WTC11 (cell line): ENCODE results near the gene XRCC4. TPM values are rescaled to one million over a fixed set of nuclear protein-coding genes. Genes with fewer than 3 reads are reported as not detected.

Experiments used
- ATAC-seq: fragments of 200-7000 bp; cut with Tn5 transposase; 2 replicates; pipeline ENCODE4 v1.10.0; 2021; ENCODE audit warnings: mild to moderate bottlenecking, moderate library complexity
- CTCF ChIA-PET: fragments of 300-600 bp; sonication (Branson Sonifier 250); formaldehyde crosslinking; loops from one replicate; lab custom pipeline; 2021; ENCODE audit warnings: antibody characterized with exemption; lab: Charles Lee
- POLR2A ChIA-PET: fragments of 350-600 bp; sonication (Branson Sonifier 250); formaldehyde crosslinking; loops from one replicate; lab custom pipeline; 2021; ENCODE audit warnings: antibody characterized with exemption; lab: Charles Lee
- DNase-seq: peaks from one replicate; pipeline ENCODE4 v3.0.0; 2021; ENCODE audit warnings: low spot score
- H3K27ac Mint-ChIP-seq: 2 replicates; pipeline ENCODE4 v1.8.0; 2021; ENCODE audit warnings: mixed read lengths
- H3K27me3 Mint-ChIP-seq: 2 replicates; pipeline ENCODE4 v1.8.0; 2021; ENCODE audit warnings: low read depth, mild to moderate bottlenecking, moderate library complexity, mixed read lengths
- H3K36me3 Mint-ChIP-seq: 2 replicates; pipeline ENCODE4 v1.8.0; 2021; ENCODE audit warnings: mixed read lengths
- H3K4me1 Mint-ChIP-seq: 2 replicates; pipeline ENCODE4 v1.8.0; 2022; ENCODE audit warnings: mixed read lengths
- H3K4me3 Mint-ChIP-seq: 2 replicates; pipeline ENCODE4 v1.8.0; 2021; ENCODE audit warnings: mild to moderate bottlenecking, moderate library complexity, mixed read lengths
- H3K9me3 Mint-ChIP-seq: 2 replicates; pipeline ENCODE4 v1.8.0; 2021; ENCODE audit warnings: mixed read lengths
- ARID4B ChIP-seq: sonication (generic); formaldehyde crosslinking; IDR thresholded peaks from 2 replicates; pipeline ENCODE4 v1.8.0; 2023; ENCODE audit warnings: missing genetic modification reagents, mild to moderate bottlenecking, borderline replicate concordance
- ETV6 ChIP-seq: sonication (generic); formaldehyde crosslinking; IDR thresholded peaks from 2 replicates; pipeline ENCODE4 v1.8.1; 2022; ENCODE audit warnings: mild to moderate bottlenecking, missing genetic modification reagents
- FOXP1 ChIP-seq: sonication (generic); formaldehyde crosslinking; IDR thresholded peaks from 2 replicates; pipeline ENCODE4 v1.8.0; 2022; ENCODE audit warnings: missing genetic modification reagents, mild to moderate bottlenecking, moderate library complexity, borderline replicate concordance
- FOXP4 ChIP-seq: sonication (generic); formaldehyde crosslinking; IDR thresholded peaks from 2 replicates; pipeline ENCODE4 v1.8.0; 2022; ENCODE audit warnings: mild to moderate bottlenecking, missing genetic modification reagents
- GRHL2 ChIP-seq: fragments of 250-450 bp; sonication (Bioruptor Pico); IDR thresholded peaks from 2 replicates; pipeline ENCODE4 v1.8.0; 2022; ENCODE audit warnings: mild to moderate bottlenecking, moderate library complexity; ENCODE audit not compliant: insufficient replicate concordance, severe bottlenecking
- HMGXB4 ChIP-seq: sonication (generic); formaldehyde crosslinking; IDR thresholded peaks from 2 replicates; pipeline ENCODE4 v1.8.1; 2023; ENCODE audit warnings: mild to moderate bottlenecking, moderate library complexity, missing genetic modification reagents
- KAT7 ChIP-seq: sonication (generic); formaldehyde crosslinking; IDR thresholded peaks from 2 replicates; pipeline ENCODE4 v1.8.1; 2023; ENCODE audit warnings: missing genetic modification reagents, mild to moderate bottlenecking, borderline replicate concordance
- MYBL2 ChIP-seq: sonication (generic); formaldehyde crosslinking; IDR thresholded peaks from 2 replicates; pipeline ENCODE4 v1.8.1; 2023; ENCODE audit warnings: mild to moderate bottlenecking, moderate library complexity, missing genetic modification reagents
- NFE2L1 ChIP-seq: sonication (generic); formaldehyde crosslinking; IDR thresholded peaks from 2 replicates; pipeline ENCODE4 v1.8.1; 2023; ENCODE audit warnings: missing genetic modification reagents
- RORB ChIP-seq: fragments of 250-450 bp; sonication (Bioruptor Pico); IDR thresholded peaks from 2 replicates; pipeline ENCODE4 v1.9.0; 2021; ENCODE audit warnings: mild to moderate bottlenecking
- SMAD4 ChIP-seq: sonication (generic); formaldehyde crosslinking; IDR thresholded peaks from 2 replicates; pipeline ENCODE4 v1.8.0; 2022; ENCODE audit warnings: mild to moderate bottlenecking, missing genetic modification reagents
- TEAD4 ChIP-seq: sonication (generic); formaldehyde crosslinking; IDR thresholded peaks from 2 replicates; pipeline ENCODE4 v1.8.0; 2022; ENCODE audit warnings: mild to moderate bottlenecking, missing genetic modification reagents
- ZNF232 ChIP-seq: sonication (generic); formaldehyde crosslinking; IDR thresholded peaks from 2 replicates; pipeline ENCODE4 v1.8.0; 2022; ENCODE audit warnings: mild to moderate bottlenecking, missing genetic modification reagents
- ZNF317 ChIP-seq: sonication (generic); formaldehyde crosslinking; IDR thresholded peaks from 2 replicates; pipeline ENCODE4 v1.8.1; 2023; ENCODE audit warnings: low read depth, mild to moderate bottlenecking, moderate library complexity, missing genetic modification reagents, borderline replicate concordance
- total RNA-seq: library from RNA; stranded (reverse); gene quantifications from 3 replicates; pipeline ENCODE4 v1.2.3, GENCODE V29; 2021
- TF ChIP-seq, protein P1 (sequence below): sonication (generic); formaldehyde crosslinking; IDR thresholded peaks from 2 replicates; pipeline ENCODE4 v1.8.0; 2023; ENCODE audit warnings: missing genetic modification reagents
- TF ChIP-seq, protein P2 (sequence below): sonication (generic); formaldehyde crosslinking; IDR thresholded peaks from 2 replicates; pipeline ENCODE4 v1.8.1; 2022; ENCODE audit warnings: mild to moderate bottlenecking, missing genetic modification reagents, moderate library complexity, borderline replicate concordance
- TF ChIP-seq, protein P3 (sequence below): sonication (generic); formaldehyde crosslinking; IDR thresholded peaks from 2 replicates; pipeline ENCODE4 v1.8.1; 2023; ENCODE audit warnings: mild to moderate bottlenecking, missing genetic modification reagents, moderate library complexity
- TF ChIP-seq, protein P4 (sequence below): fragments of 250-450 bp; sonication (Bioruptor Pico); IDR thresholded peaks from 2 replicates; pipeline ENCODE4 v1.9.0; 2021; ENCODE audit warnings: mild to moderate bottlenecking, borderline replicate concordance

The XRCC4 gene
- total RNA-seq, 1 experiment from 2014 or later = 13.5 TPM

DNA sequence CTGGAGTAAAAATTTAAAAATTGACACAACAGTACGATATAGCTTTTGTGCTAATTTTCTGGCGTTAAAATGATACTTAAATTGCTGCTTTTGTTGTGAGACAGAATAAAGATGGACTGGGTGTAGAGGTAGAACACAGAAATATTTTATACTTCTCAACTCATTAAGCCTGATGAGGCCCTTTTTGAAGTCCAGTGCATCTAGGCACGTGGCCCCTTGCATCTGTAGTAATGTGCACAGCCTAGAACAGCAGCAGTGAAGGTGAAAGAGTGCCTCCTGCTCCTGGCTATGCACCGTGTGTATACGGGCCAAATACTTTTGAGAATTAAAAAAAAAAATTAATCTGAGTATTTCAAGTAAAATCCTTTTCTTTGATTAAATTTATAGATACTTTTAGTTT, 115.6 kb downstream of the XRCC4 start (continued):
- no peak for TF ChIP-seq FOXP4
- no peak for TF ChIP-seq NFE2L1 (CRISPR knock-in tag)
- TF ChIP-seq ARID4B (CRISPR knock-in tag) = no peak
- no peak for TF ChIP-seq GRHL2
- TF ChIP-seq, protein P1, sequence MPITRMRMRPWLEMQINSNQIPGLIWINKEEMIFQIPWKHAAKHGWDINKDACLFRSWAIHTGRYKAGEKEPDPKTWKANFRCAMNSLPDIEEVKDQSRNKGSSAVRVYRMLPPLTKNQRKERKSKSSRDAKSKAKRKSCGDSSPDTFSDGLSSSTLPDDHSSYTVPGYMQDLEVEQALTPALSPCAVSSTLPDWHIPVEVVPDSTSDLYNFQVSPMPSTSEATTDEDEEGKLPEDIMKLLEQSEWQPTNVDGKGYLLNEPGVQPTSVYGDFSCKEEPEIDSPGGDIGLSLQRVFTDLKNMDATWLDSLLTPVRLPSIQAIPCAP = no peak
- TF ChIP-seq FOXP1 (CRISPR knock-in tag) = no peak
- TF ChIP-seq ETV6 (CRISPR knock-in tag) = no peak

DNA sequence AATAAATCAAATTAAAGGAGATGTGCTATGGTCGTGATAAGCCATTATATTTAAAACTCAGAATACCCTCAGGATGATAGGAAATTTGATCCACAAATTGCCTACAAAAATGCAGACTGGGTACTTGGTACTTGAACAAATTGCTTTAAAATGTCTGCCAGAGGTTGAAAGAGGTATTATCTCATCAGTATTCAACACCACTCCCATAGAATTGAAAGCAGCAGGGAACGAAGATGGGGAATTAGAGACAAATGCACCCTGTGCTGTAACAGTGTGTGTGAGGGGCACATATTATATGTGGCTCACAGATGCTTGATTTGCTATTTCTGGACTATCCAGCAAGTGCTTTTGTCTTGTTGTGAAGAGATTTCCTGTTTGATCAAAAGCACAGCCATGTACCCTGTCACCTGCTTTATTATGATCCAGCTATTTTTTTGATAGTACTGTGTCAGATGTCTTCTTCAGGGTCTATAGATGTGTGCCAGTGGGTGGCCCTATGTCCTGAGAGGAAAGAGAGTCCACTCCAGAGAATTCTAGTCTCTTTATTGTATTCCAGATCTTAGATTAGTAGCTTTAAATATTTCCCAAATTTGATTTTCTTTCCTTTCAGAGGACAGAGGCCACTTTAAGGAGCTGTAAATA, 120.1 kb downstream of the XRCC4 start:
- H3K4me3 Mint-ChIP-seq = no peak overlapping the region
- TF ChIP-seq MYBL2 (CRISPR knock-in tag) (no peak), KAT7 (CRISPR knock-in tag) (no peak), TEAD4 (CRISPR knock-in tag) (no peak), HMGXB4 (CRISPR knock-in tag) (no peak), RORB (CRISPR knock-in tag) (no peak), SMAD4 (CRISPR knock-in tag) (no peak), ZNF317 (CRISPR knock-in tag) (no peak), ZNF232 (CRISPR knock-in tag) (no peak)
- TF ChIP-seq, protein P2, sequence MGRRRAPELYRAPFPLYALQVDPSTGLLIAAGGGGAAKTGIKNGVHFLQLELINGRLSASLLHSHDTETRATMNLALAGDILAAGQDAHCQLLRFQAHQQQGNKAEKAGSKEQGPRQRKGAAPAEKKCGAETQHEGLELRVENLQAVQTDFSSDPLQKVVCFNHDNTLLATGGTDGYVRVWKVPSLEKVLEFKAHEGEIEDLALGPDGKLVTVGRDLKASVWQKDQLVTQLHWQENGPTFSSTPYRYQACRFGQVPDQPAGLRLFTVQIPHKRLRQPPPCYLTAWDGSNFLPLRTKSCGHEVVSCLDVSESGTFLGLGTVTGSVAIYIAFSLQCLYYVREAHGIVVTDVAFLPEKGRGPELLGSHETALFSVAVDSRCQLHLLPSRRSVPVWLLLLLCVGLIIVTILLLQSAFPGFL (CRISPR knock-in tag) = no peak
- TF ChIP-seq, protein P3, sequence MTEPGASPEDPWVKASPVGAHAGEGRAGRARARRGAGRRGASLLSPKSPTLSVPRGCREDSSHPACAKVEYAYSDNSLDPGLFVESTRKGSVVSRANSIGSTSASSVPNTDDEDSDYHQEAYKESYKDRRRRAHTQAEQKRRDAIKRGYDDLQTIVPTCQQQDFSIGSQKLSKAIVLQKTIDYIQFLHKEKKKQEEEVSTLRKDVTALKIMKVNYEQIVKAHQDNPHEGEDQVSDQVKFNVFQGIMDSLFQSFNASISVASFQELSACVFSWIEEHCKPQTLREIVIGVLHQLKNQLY (CRISPR knock-in tag) = no peak
- TF ChIP-seq, protein P4, sequence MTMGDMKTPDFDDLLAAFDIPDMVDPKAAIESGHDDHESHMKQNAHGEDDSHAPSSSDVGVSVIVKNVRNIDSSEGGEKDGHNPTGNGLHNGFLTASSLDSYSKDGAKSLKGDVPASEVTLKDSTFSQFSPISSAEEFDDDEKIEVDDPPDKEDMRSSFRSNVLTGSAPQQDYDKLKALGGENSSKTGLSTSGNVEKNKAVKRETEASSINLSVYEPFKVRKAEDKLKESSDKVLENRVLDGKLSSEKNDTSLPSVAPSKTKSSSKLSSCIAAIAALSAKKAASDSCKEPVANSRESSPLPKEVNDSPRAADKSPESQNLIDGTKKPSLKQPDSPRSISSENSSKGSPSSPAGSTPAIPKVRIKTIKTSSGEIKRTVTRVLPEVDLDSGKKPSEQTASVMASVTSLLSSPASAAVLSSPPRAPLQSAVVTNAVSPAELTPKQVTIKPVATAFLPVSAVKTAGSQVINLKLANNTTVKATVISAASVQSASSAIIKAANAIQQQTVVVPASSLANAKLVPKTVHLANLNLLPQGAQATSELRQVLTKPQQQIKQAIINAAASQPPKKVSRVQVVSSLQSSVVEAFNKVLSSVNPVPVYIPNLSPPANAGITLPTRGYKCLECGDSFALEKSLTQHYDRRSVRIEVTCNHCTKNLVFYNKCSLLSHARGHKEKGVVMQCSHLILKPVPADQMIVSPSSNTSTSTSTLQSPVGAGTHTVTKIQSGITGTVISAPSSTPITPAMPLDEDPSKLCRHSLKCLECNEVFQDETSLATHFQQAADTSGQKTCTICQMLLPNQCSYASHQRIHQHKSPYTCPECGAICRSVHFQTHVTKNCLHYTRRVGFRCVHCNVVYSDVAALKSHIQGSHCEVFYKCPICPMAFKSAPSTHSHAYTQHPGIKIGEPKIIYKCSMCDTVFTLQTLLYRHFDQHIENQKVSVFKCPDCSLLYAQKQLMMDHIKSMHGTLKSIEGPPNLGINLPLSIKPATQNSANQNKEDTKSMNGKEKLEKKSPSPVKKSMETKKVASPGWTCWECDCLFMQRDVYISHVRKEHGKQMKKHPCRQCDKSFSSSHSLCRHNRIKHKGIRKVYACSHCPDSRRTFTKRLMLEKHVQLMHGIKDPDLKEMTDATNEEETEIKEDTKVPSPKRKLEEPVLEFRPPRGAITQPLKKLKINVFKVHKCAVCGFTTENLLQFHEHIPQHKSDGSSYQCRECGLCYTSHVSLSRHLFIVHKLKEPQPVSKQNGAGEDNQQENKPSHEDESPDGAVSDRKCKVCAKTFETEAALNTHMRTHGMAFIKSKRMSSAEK (CRISPR knock-in tag) = no peak
- H3K27me3 Mint-ChIP-seq = no peaks in the 10 kb centered on the region
- ChIA-PET POLR2A (interaction anchor here (0.6 kb wide), 1 partner anchor 20 kb away, joined by 3 read pairs; no protein-coding TSS in a partner anchor), CTCF (no interaction called here)
- no peak overlapping the region for H3K27ac Mint-ChIP-seq
- no peaks in the 10 kb centered on the region for H3K4me1 Mint-ChIP-seq
- no peak for ATAC-seq
- DNase-seq = no peak
- H3K36me3 Mint-ChIP-seq = 0 out of 2 replicates have a peak, but pooled peaks cover 3% of the 10 kb centered on the region
- no peaks in the 10 kb centered on the region for H3K9me3 Mint-ChIP-seq
